HG02852 (cell line): ENCODE data around the gene MZB1.
"Not testable (repeated sequence)": the region's sequence is repeated elsewhere in the genome, so short reads cannot be mapped to it uniquely, and the experiment has no call there.

Source experiments
- ATAC-seq: cut with Tn5 transposase; IDR thresholded peaks from one replicate; pipeline ENCODE4 v1.9.1; 2021; ENCODE audit warnings: mild to moderate bottlenecking, moderate library complexity; ENCODE audit not compliant: unreplicated experiment

MZB1 gene

GRCh38 chr5:139392678-139393496 is 3.2 kb upstream of the MZB1 start:
- peak; percentile 50 for ATAC-seq

- ATAC-seq: peak; percentile 13
These were observed 2.6 kb upstream of the MZB1 start for GRCh38 chr5:139392324-139392677.

GRCh38 chr5:139391570-139392323 is 2.0 kb upstream of the MZB1 start:
- no peak for ATAC-seq

GRCh38 chr5:139390639-139391569 is 1.2 kb upstream of the MZB1 start:
- no peak for ATAC-seq

- ATAC-seq: no peak
These were observed 1.4 kb downstream of the MZB1 start for GRCh38 chr5:139388198-139388821.

- no peak for ATAC-seq
These were observed 2.0 kb downstream of the MZB1 start for GRCh38 chr5:139387611-139388197.

GRCh38 chr5:139386956-139387355 is 2.8 kb downstream of the MZB1 start:
- not testable (repeated sequence) for ATAC-seq

- no peak for ATAC-seq
These were observed 3.7 kb downstream of the MZB1 start for GRCh38 chr5:139386050-139386438.

- ATAC-seq: no peak
These were observed 4.4 kb downstream of the MZB1 start for GRCh38 chr5:139385061-139386049.

GRCh38 chr5:139384591-139385051 is 5.1 kb downstream of the MZB1 start:
- no peak for ATAC-seq

- no peak for ATAC-seq
These were observed 5.6 kb downstream of the MZB1 start for GRCh38 chr5:139383993-139384590.

GRCh38 chr5:139383275-139383992 is 6.3 kb downstream of the MZB1 start, which contains the start of gene SLC23A1:
SLC23A1 (minus strand) TSS chr5:139383297; CDS start chr5:139383253, 44 bp downstream.
- no peak for ATAC-seq

- ATAC-seq: no peak
These were observed 6.9 kb downstream of the MZB1 start for GRCh38 chr5:139382807-139383206.

- ATAC-seq: no peak
These were observed 7.6 kb downstream of the MZB1 start for GRCh38 chr5:139381837-139382761.

GRCh38 chr5:139379626-139380449 is 9.9 kb downstream of the MZB1 start:
- ATAC-seq: no peak

- ATAC-seq: no peak
These were observed 10.8 kb downstream of the MZB1 start for GRCh38 chr5:139378941-139379361.
